ENCODE data around the gene MAGOH. TPM values are rescaled to one million over a fixed set of nuclear protein-coding genes. Genes with fewer than 3 reads are reported as not detected.

MAGOH gene
- polyA plus RNA-seq, 1 of the 3 experiments (the other 2 are of a cell fraction) = 26.5 TPM

- CTCF ChIA-PET = interaction anchor here (1.8 to 4.7 kb wide), 3 partner anchors 11 to 292 kb away, joined by 9 to 34 read pairs (median 23); no protein-coding TSS in a partner anchor
- Histone ChIP-seq H3F3A (replicated peaks; ENCODE audit: insufficient read depth) (no peaks in the 10 kb centered on the region), H3K9me2 (no peaks in the 10 kb centered on the region), H3K9ac (peak within 1 kb of the TSS; percentile 85), H3K79me2 (ENCODE audit: insufficient read depth) (peaks cover 21% of the 10 kb centered on the region; the same call in 1 of the 2 replicates), H3K4me3 (ENCODE audit: low read depth in 2 of 2, low read length in 1 of 2) (peak within 1 kb of the TSS; percentile 85 to 95), H3K4me2 (peak within 1 kb of the TSS; percentile 93), H3K9me3 (no peaks in the 10 kb centered on the region), H2AFZ (ENCODE audit: low read depth) (peak within 1 kb of the TSS; percentile 95), H4K20me1 (ENCODE audit: insufficient read depth) (no peaks in the 10 kb centered on the region), H3K4me1 (ENCODE audit: control insufficient read depth in 1 of 2, insufficient read depth in 2 of 2, low read depth in 1 of 2, low read length in 1 of 2) (peaks cover 9 to 17% of the 10 kb centered on the region in 2 experiments; a peak in 3 of 4 replicates), H3K27ac (ENCODE audit: low read depth in 2 of 2, low read length in 1 of 2) (peak within 1 kb of the TSS; percentile 70 to 87), H3K27me3 (ENCODE audit: insufficient read depth) (no peaks in the 10 kb centered on the region), H3K36me3 (replicated peaks in 1 of 2; ENCODE audit: control insufficient read depth in 1 of 2, insufficient read depth in 2 of 2, low read length in 1 of 2) (peaks cover 3 to 13% of the 10 kb centered on the region in 2 experiments)
- POLR2A ChIA-PET = interaction anchor here (0.6 to 0.9 kb wide), 3 partner anchors 22 to 482 kb away, joined by 3 to 7 read pairs (median 3); no protein-coding TSS in a partner anchor
- WGBS (ENCODE audit: low lambda C conversion rate) = 2% methylated on average over 26 of the region's 57 CpGs
- TF ChIP-seq GABPA (IDR thresholded peaks at IDR 0.05; ENCODE audit: low read depth) (peak; percentile 79), SIN3A (IDR thresholded peaks at IDR 0.05; ENCODE audit: borderline replicate concordance, low read depth, low read length) (peak; percentile 67; the same call in 1 of the 2 replicates), CHD2 (IDR thresholded peaks at IDR 0.05; ENCODE audit: low read length, partially characterized antibody) (peak; percentile 34), REST (IDR thresholded peaks at IDR 0.05; ENCODE audit: low read depth, low read length) (0 out of 2 replicates have a peak, but pooled peaks have one; percentile 4), ELF1 (IDR thresholded peaks at IDR 0.05) (peak; percentile 78), EZH2phosphoT487 (IDR thresholded peaks at IDR 0.05; ENCODE audit: borderline replicate concordance, low read depth) (no peak), MXI1 (IDR thresholded peaks at IDR 0.05; ENCODE audit: low read depth, low read length) (peak; percentile 55), RFX5 (IDR thresholded peaks at IDR 0.05; ENCODE audit: low read length) (no peak), POLR2AphosphoS5 (IDR thresholded peaks at IDR 0.05; ENCODE audit: low read depth, low read length) (peak; percentile 96), TEAD4 (IDR thresholded peaks at IDR 0.05; ENCODE audit: borderline replicate concordance, insufficient read depth) (no peak), MAX (IDR thresholded peaks at IDR 0.05; ENCODE audit: low read depth) (peak; percentile 61), USF1 (IDR thresholded peaks at IDR 0.05; ENCODE audit: borderline replicate concordance, low read depth) (no peak), NFIC (IDR thresholded peaks at IDR 0.05; ENCODE audit: borderline replicate concordance) (no peak), TAF1 (IDR thresholded peaks at IDR 0.05; ENCODE audit: borderline replicate concordance, low read depth, low read length) (peak; percentile 92), JUND (IDR thresholded peaks at IDR 0.05) (no peak)
- peak; percentile 99 for DNase-seq
These were observed 41.6 kb downstream of the MAGOH start, which contains the start of gene CPT2 for GRCh38 chr1:53196485-53197290. CPT2 (plus strand) TSS chr1:53196824; CDS start chr1:53196944, 120 bp downstream.
